ENCODE results near the gene SEMA3A. TPM values are rescaled to one million over a fixed set of nuclear protein-coding genes. Genes with fewer than 3 reads are reported as not detected.
A peak's percentile ranks its signal among the peaks of the same experiment; 100 is the strongest.

Gene SEMA3A
- total RNA-seq, 1 experiment from 2014 or later, result 20.2 TPM

DNA sequence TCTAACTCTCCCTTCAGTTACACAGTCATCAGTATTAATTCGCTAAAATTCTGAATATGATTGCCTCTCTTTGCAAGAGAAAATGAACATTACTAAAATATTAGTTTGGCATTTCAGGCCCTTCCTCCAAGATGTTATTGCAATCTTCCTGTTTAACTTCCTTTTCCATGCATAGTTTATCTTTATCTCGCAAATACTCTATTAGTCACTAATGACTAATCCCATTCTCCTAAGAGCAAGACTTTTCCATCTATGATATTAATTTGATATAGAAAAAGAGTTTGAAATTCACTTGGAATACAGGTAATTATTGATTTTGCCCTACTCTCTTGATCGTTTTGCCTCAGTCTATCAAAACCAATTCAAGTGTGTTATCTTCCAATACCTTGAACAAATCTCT is 41.8 kb upstream of the SEMA3A start:
- intact Hi-C loops (cut with micrococcal nuclease; ENCODE audit: unreplicated experiment), result no loop called here
- CTCF ChIA-PET, result no interaction called here
- Mint-ChIP-seq H3K4me3 (ENCODE audit: low read depth, unreplicated experiment) (no peak overlapping the region), H3K9me3 (ENCODE audit: low read depth, unreplicated experiment) (peaks cover 3% of the 10 kb centered on the region), H3K36me3 (ENCODE audit: insufficient read depth, unreplicated experiment) (no peaks in the 10 kb centered on the region), H3K27me3 (ENCODE audit: unreplicated experiment) (no peaks in the 10 kb centered on the region), H3K27ac (ENCODE audit: unreplicated experiment) (peak overlapping the region; percentile 71), H3K4me1 (ENCODE audit: low read depth, unreplicated experiment) (peaks cover 44% of the 10 kb centered on the region)
- TF ChIP-seq, protein P1, sequence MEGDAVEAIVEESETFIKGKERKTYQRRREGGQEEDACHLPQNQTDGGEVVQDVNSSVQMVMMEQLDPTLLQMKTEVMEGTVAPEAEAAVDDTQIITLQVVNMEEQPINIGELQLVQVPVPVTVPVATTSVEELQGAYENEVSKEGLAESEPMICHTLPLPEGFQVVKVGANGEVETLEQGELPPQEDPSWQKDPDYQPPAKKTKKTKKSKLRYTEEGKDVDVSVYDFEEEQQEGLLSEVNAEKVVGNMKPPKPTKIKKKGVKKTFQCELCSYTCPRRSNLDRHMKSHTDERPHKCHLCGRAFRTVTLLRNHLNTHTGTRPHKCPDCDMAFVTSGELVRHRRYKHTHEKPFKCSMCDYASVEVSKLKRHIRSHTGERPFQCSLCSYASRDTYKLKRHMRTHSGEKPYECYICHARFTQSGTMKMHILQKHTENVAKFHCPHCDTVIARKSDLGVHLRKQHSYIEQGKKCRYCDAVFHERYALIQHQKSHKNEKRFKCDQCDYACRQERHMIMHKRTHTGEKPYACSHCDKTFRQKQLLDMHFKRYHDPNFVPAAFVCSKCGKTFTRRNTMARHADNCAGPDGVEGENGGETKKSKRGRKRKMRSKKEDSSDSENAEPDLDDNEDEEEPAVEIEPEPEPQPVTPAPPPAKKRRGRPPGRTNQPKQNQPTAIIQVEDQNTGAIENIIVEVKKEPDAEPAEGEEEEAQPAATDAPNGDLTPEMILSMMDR (IDR thresholded peaks at IDR 0.05; ENCODE audit: unreplicated experiment), result no peak
- DNase-seq, result no peak
- no TSS peak for BruUV-seq (replicated peaks)

DNA sequence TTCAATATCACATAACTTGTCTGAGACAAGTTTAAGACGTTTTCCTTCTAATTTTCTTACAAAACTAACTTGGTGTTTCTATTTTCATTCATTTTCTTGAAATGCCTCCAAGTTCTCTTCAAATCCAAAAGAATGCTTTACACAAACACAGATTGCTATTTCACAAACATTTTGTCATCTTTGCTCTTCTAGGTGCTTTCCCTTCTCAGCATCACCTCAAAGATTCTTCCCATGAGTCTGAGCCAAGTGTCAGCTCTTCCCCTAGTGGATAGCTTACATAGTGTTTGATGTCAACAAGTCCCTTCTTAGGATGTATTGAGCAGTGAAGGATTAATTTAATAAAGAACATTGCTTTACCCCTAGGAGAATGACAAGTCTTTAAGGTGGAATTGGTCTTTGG is 38.1 kb upstream of the SEMA3A start:
- Mint-ChIP-seq H3K36me3 (ENCODE audit: insufficient read depth, unreplicated experiment) (no peaks in the 10 kb centered on the region), H3K4me3 (ENCODE audit: low read depth, unreplicated experiment) (no peak overlapping the region), H3K27me3 (ENCODE audit: unreplicated experiment) (no peaks in the 10 kb centered on the region), H3K4me1 (ENCODE audit: low read depth, unreplicated experiment) (peaks cover 61% of the 10 kb centered on the region), H3K27ac (ENCODE audit: unreplicated experiment) (peak overlapping the region; percentile 11), H3K9me3 (ENCODE audit: low read depth, unreplicated experiment) (no peaks in the 10 kb centered on the region)
- no TSS peak for BruUV-seq (replicated peaks)
- TF ChIP-seq, protein P1 (IDR thresholded peaks at IDR 0.05; ENCODE audit: unreplicated experiment), result no peak
- CTCF ChIA-PET, result no interaction called here
- intact Hi-C loops (cut with micrococcal nuclease; ENCODE audit: unreplicated experiment), result no loop called here
- no peak for DNase-seq

DNA sequence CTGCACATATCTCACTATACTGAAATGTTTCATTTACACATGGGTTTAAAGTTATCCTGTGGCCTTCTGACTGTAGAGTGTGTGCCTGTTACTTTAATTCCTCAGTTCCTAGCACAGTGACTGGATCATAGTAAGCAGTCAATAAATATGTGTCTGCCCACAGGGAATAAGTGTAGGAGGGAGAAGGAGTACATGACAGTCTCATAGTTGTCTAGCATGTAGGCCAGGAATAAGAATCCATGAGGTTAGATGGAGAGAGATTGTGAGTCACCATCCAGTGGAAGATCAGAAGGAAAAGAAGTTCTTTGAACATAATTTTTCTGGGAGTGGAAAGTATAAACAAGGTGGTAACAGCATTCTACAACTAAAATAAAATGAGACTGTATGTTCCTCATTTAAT is 36.6 kb upstream of the SEMA3A start:
- BruUV-seq (replicated peaks), result no TSS peak
- no peaks in the 10 kb centered on the region for H3K9me3 Mint-ChIP-seq (ENCODE audit: low read depth, unreplicated experiment)
- H3K36me3 Mint-ChIP-seq (ENCODE audit: insufficient read depth, unreplicated experiment), result no peaks in the 10 kb centered on the region
- H3K27ac Mint-ChIP-seq (ENCODE audit: unreplicated experiment), result no peak overlapping the region
- peaks cover 46% of the 10 kb centered on the region for H3K4me1 Mint-ChIP-seq (ENCODE audit: low read depth, unreplicated experiment)
- H3K27me3 Mint-ChIP-seq (ENCODE audit: unreplicated experiment), result no peaks in the 10 kb centered on the region
- intact Hi-C loops (cut with micrococcal nuclease; ENCODE audit: unreplicated experiment), result no loop called here
- CTCF ChIA-PET, result no interaction called here
- TF ChIP-seq, protein P1 (IDR thresholded peaks at IDR 0.05; ENCODE audit: unreplicated experiment), result no peak
- DNase-seq, result no peak
- no peak overlapping the region for H3K4me3 Mint-ChIP-seq (ENCODE audit: low read depth, unreplicated experiment)

DNA sequence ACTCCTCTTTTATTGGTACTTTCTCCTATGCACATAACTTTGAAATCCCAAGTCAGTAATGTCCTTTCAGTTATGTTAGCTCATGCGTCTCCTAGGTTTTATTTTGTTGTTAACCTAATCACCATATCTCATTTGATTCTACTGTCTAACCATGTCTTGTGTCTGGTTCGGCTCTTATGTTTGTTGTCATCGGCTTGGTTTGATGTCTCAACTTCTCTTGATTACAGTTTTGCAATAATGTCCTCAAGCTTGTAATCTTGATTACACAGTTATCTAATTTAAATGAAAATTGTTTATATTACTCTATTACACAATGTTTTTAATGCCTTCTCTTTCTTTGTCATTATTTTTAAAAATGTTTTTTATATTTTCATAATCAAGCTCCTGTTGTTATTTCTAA is 35.9 kb upstream of the SEMA3A start:
- CTCF ChIA-PET, result interaction anchor here (0.6 kb wide), 1 partner anchor 19 kb away, joined by 3 read pairs; no protein-coding TSS in a partner anchor
- Mint-ChIP-seq H3K4me1 (ENCODE audit: low read depth, unreplicated experiment) (peaks cover 39% of the 10 kb centered on the region), H3K9me3 (ENCODE audit: low read depth, unreplicated experiment) (no peaks in the 10 kb centered on the region), H3K36me3 (ENCODE audit: insufficient read depth, unreplicated experiment) (no peaks in the 10 kb centered on the region), H3K4me3 (ENCODE audit: low read depth, unreplicated experiment) (no peak overlapping the region), H3K27ac (ENCODE audit: unreplicated experiment) (no peak overlapping the region), H3K27me3 (ENCODE audit: unreplicated experiment) (no peaks in the 10 kb centered on the region)
- intact Hi-C loops (cut with micrococcal nuclease; ENCODE audit: unreplicated experiment), result no loop called here
- TF ChIP-seq, protein P1 (IDR thresholded peaks at IDR 0.05; ENCODE audit: unreplicated experiment), result no peak
- DNase-seq, result no peak
- BruUV-seq (replicated peaks), result no TSS peak

Data from Calu3 (cell line).